Naive thymus-derived CD4-positive, alpha-beta T cell (primary cell): Measurements from ENCODE around the gene C2CD2L. TPM values are rescaled to one million over a fixed set of nuclear protein-coding genes. Genes with fewer than 3 reads are reported as not detected.
"Not testable (repeated sequence)": the region's sequence is repeated elsewhere in the genome, so short reads cannot be mapped to it uniquely, and the experiment has no call there.

Experiments used
- ATAC-seq: fragments of 150-1000 bp; cut with Tn5 transposase; 2 replicates; pipeline ENCODE4 v1.10.0; 2021; ENCODE audit warnings: mild to moderate bottlenecking, moderate library complexity
- CTCF ChIA-PET: fragments of 350-600 bp; sonication (Branson Sonifier 250); formaldehyde crosslinking; loops from one replicate; lab custom pipeline; 2021; ENCODE audit warnings: antibody characterized with exemption; lab: Charles Lee
- POLR2A ChIA-PET: fragments of 350-600 bp; sonication (Branson Sonifier 250); formaldehyde crosslinking; loops from one replicate; lab custom pipeline; 2021; ENCODE audit warnings: antibody characterized with exemption, inconsistent platforms; lab: Charles Lee
- DNase-seq, 9 donors: peaks; one replicate each; pipeline versions ENCODE4 v3.0.0 to v3.0.0-alpha.2; 2020 to 2022; ENCODE audit warnings: mixed read lengths in 1 of 9
- H3K27ac ChIP-seq: one replicate; pipeline ENCODE4 v1.7.0; 2013; ENCODE audit warnings: mild to moderate bottlenecking, low read depth, low read length, moderate library complexity
- H3K27me3 ChIP-seq, 2 donors: one replicate each; pipeline ENCODE4 v1.7.0; 2013; ENCODE audit warnings: low read length in 2 of 2, mild to moderate bottlenecking in 2 of 2, moderate library complexity in 2 of 2; ENCODE audit not compliant: control insufficient read depth in 2 of 2, insufficient read depth in 2 of 2
- H3K36me3 ChIP-seq, 3 experiments: 1 replicate in 2 of 3; 2 replicates in 1 of 3; pipeline ENCODE4 v1.7.0; 2013; ENCODE audit warnings: low read length in 3 of 3, mild to moderate bottlenecking in 3 of 3, moderate library complexity in 1 of 3; ENCODE audit not compliant: insufficient read depth in 3 of 3, control insufficient read depth in 2 of 3
- H3K4me1 ChIP-seq, 2 donors: one replicate each; pipeline ENCODE4 v1.7.0; 2013; ENCODE audit warnings: low read length in 2 of 2, mild to moderate bottlenecking in 2 of 2, moderate library complexity in 1 of 2; ENCODE audit not compliant: control insufficient read depth in 2 of 2, insufficient read depth in 2 of 2
- H3K4me3 ChIP-seq: 2 replicates; pipeline ENCODE4 v1.7.0; 2013; ENCODE audit warnings: mild to moderate bottlenecking, low read length
- H3K9me3 ChIP-seq, 3 experiments: 1 replicate in 2 of 3; 2 replicates in 1 of 3; pipeline ENCODE4 v1.7.0; 2013; ENCODE audit warnings: low read length in 3 of 3; ENCODE audit not compliant: control insufficient read depth in 2 of 3
- H3K27ac Mint-ChIP-seq, 9 donors: one replicate each; pipeline ENCODE4 v1.8.0; 2020 to 2022; ENCODE audit warnings: mixed read lengths in 9 of 9, mild to moderate bottlenecking in 8 of 9, moderate library complexity in 5 of 9, inconsistent platforms in 2 of 9
- H3K27me3 Mint-ChIP-seq, 5 donors: one replicate each; pipeline ENCODE4 v1.8.0; 2021 to 2022; ENCODE audit warnings: mixed read lengths in 5 of 5, mild to moderate bottlenecking in 1 of 5
- H3K36me3 Mint-ChIP-seq, 5 donors: one replicate each; pipeline ENCODE4 v1.8.0; 2020 to 2022; ENCODE audit warnings: mixed read lengths in 5 of 5, mild to moderate bottlenecking in 3 of 5, inconsistent platforms in 1 of 5
- H3K4me1 Mint-ChIP-seq, 7 donors: one replicate each; pipeline ENCODE4 v1.8.0; 2020 to 2022; ENCODE audit warnings: mixed read lengths in 7 of 7, mild to moderate bottlenecking in 3 of 7, inconsistent platforms in 1 of 7
- H3K4me3 Mint-ChIP-seq, 10 donors: one replicate each; pipeline ENCODE4 v1.8.0; 2020 to 2022; ENCODE audit warnings: mild to moderate bottlenecking in 10 of 10, mixed read lengths in 10 of 10, moderate library complexity in 6 of 10, inconsistent platforms in 2 of 10
- H3K9me3 Mint-ChIP-seq, 11 donors: one replicate each; pipeline ENCODE4 v1.8.0; 2020 to 2022; ENCODE audit warnings: mixed read lengths in 11 of 11, mild to moderate bottlenecking in 4 of 11, inconsistent platforms in 1 of 11, moderate library complexity in 1 of 11
- intact Hi-C, 2 donors: fragments of 100-400 bp; cut with micrococcal nuclease; formaldehyde crosslinking; loops; one replicate each; pipeline ENCODE4 v1.15.1; 2023
- polyA plus RNA-seq, 2 donors: library from polyadenylated mRNA; unstranded; fragments of 300-500 nt; fragmentation: Illumina TruSeq; gene quantifications; one replicate each; pipeline ENCODE4 v1.2.3, GENCODE V29; 2021
- total RNA-seq, 6 experiments: library from RNA in 5 of 6; stranded (reverse) in 5 of 6; gene quantifications; 1 replicate in 5 of 6; 2 replicates in 1 of 6; pipeline ENCODE4 v1.2.3 and lab custom pipeline; 2021 to 2026

The C2CD2L gene
- total and polyA plus RNA-seq, 7 experiments from 2014 or later = 2.7 to 40.7 (median 29.8) TPM

DNA sequence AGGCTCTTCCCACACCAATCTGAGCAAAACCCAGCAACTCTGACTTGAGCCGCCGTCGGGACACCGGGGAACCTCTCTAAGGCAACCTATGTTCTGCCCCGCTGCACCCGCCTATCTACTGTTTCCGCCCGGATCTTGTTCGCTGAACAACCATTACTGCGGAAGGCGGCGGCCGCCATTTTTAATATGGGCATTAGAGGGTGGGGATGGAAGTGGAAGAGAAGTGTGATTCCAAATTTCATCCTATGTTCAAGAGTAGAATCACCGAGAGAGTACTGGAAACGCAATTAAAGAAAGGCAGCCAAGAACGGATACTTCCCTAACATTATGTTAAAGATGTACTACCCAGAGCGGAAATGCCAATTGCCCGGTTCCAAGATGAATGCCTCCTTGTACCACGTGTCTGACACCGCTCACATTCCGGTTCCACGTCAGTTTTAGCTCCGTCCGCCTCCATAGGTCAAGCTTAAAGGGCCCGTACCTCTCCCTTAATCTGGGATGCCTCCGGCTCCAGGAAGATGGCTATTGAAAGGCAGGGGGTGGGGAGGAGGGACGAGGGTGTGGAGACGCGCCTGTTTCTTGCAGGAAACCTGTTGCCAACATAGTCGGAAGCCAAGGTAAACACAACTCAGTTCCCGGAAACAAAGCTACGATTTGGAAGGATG lies 5.3 kb upstream of the C2CD2L start, which contains the start of gene DPAGT1:
Gene DPAGT1, minus strand, starts transcription at position 95 of the 665 bp plus-strand sequence. CDS start 198 bp downstream, outside the sequence.
- ChIA-PET CTCF (interaction anchor here (0.9 to 1.8 kb wide), 14 partner anchors 10 to 204 kb away, joined by 3 to 9 read pairs (median 4); partner anchors contain the start of genes CBL, HINFP, HMBS and NLRX1), POLR2A (interaction anchor here (0.8 to 20.2 kb wide), 28 partner anchors 10 to 760 kb away, joined by 3 to 435 read pairs (median 4); partner anchors contain the start of genes ABCG4, CENATAC, HINFP and HMBS)
- Mint-ChIP-seq H3K27ac (peak within 1 kb of the TSS; percentile 98 to 100 (median 99)), H3K27me3 (no peaks in the 10 kb centered on the region), H3K4me3 (peak within 1 kb of the TSS; percentile 91 to 100 (median 96)), H3K36me3 (peaks cover 0 to 17% (median 10%) of the 10 kb centered on the region in 5 donors), H3K4me1 (peaks cover 24 to 64% (median 50%) of the 10 kb centered on the region in 7 donors), H3K9me3 (no peaks in the 10 kb centered on the region)
- no peaks in the 10 kb centered on the region for H3K9me3 ChIP-seq
- peak; percentile 68 to 90 (median 86) for DNase-seq
- peak; percentile 90 for ATAC-seq
- H3K27me3 ChIP-seq = no peaks in the 10 kb centered on the region
- H3K4me3 ChIP-seq = peak within 1 kb of the TSS; percentile 79
- peak within 1 kb of the TSS; percentile 95 for H3K27ac ChIP-seq
- H3K4me1 ChIP-seq = peaks cover 21 to 26% of the 10 kb centered on the region in 2 donors
- intact Hi-C loops = loop anchor here (1.0 to 5.0 kb wide), 17 partner anchors 8 to 1870 kb away; partner anchors contain the start of genes CENATAC (in 2 of the 2), HINFP (in 2 of the 2), HYOU1 (in 2 of the 2) and RPS25 (in 2 of the 2)
- H3K36me3 ChIP-seq = peaks cover 9 to 14% (median 12%) of the 10 kb centered on the region in 3 experiments

DNA sequence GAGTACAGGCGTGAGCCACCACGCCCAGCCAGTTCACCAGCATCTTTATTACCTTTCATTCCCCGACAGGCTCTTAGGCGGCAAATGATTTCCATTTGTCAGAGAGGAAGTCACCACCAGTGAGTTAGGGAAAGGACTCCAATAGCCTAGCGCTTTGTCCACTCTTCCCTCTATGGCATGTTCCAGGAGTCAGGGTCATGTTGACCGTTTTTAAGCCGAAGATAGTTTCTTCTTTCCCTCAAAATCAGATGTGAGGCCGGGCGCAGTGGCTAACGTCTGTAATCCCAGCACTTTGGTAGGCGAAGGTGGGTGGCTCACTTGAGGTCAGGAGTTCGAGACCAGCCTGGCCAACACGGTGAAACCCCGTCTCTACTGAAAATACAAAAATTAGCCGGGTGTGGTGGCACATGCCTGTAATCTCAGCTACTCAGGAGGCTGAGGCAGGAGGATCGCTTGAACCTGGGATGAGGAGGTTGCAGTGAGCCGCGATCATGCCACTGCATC lies 3.9 kb upstream of the C2CD2L start:
- Mint-ChIP-seq H3K27ac (peak overlapping the region; percentile 98 to 100 (median 99)), H3K4me1 (peaks cover 24 to 67% (median 50%) of the 10 kb centered on the region in 7 donors), H3K4me3 (peak overlapping the region; percentile 53 to 100 (median 94))
- CTCF ChIA-PET = interaction anchor here (0.7 to 1.8 kb wide), 6 partner anchors 13 to 235 kb away, joined by 3 to 9 read pairs (median 4); partner anchors contain the start of genes HINFP, HMBS and RPS25
- not testable (repeated sequence) for H3K36me3 ChIP-seq, H3K4me3 ChIP-seq, H3K27me3 ChIP-seq, H3K36me3 Mint-ChIP-seq, DNase-seq, H3K9me3 ChIP-seq, ATAC-seq, H3K27me3 Mint-ChIP-seq, H3K9me3 Mint-ChIP-seq
- intact Hi-C loops = loop anchor here (2.0 to 5.0 kb wide), 7 partner anchors 72 to 1871 kb away; partner anchors contain the start of genes BCL9L (in 1 of the 2), CENATAC (in 1 of the 2), DDX6 (in 1 of the 2) and KMT2A (in 1 of the 2)
- H3K4me1 ChIP-seq = peaks cover 22 to 27% of the 10 kb centered on the region in 2 donors
- POLR2A ChIA-PET = interaction anchor here (0.7 to 20.2 kb wide), 11 partner anchors 9 to 534 kb away, joined by 3 to 435 read pairs (median 4); partner anchors contain the start of genes CENATAC, HINFP, HMBS and RPS25
- H3K27ac ChIP-seq = peak overlapping the region; percentile 95

DNA sequence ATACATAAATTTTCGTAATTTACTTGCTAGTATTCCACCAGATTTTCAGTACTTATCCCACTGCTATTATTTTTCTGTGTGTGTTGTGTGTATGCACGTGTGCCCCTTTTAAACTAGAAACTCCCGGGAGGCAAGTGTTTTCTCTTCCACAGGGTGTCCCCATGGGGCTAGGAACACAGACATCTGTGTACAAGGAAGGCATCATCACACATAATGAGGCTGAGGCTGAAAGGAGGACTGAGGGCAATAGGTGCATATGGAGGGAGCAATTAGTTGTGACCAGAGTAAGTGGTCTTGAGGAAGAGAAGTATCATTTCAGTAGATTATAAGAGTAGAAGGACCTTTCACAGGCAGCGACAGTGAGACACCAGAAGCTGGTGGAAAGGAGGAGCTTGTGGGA lies 3.4 kb upstream of the C2CD2L start:
- intact Hi-C loops = loop anchor here (2.0 to 5.0 kb wide), 7 partner anchors 73 to 1871 kb away; partner anchors contain the start of genes BCL9L (in 1 of the 2), CENATAC (in 1 of the 2), DDX6 (in 1 of the 2) and KMT2A (in 1 of the 2)
- H3K4me3 Mint-ChIP-seq = peak overlapping the region; percentile 41 to 100 (median 82)
- CTCF ChIA-PET = no interaction called here

DNA sequence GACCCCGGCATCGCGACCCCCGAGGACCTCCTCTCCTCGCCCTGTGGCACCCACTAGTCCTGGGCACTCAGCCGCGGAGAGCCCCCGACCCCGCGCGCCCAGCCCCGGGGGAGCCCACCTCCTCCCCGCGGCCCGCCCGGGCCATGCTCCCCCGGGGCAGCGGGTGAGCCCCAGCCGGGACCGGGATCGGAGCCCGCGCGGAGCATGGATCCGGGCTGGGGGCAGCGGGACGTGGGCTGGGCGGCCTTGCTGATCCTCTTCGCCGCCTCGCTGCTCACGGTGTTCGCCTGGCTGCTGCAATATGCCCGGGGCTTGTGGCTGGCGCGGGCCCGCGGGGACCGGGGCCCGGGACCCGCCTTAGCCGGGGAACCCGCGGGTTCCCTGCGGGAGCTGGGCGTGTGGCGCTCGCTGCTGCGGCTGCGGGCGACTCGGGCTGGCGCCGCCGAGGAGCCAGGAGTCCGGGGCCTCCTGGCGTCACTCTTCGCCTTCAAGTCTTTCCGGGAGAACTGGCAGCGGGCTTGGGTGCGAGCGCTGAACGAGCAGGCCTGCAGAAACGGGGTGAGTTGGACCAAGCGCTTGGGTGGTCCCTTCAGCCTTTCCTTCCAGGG lies 498 bp downstream of the C2CD2L start:
- Histone ChIP-seq H3K9me3 (no peaks in the 10 kb centered on the region), H3K4me3 (peak overlapping the region; percentile 95), H3K27ac (peak overlapping the region; percentile 93), H3K36me3 (peaks cover 9 to 33% (median 16%) of the 10 kb centered on the region in 3 experiments), H3K27me3 (no peaks in the 10 kb centered on the region), H3K4me1 (peaks cover 20 to 30% of the 10 kb centered on the region in 2 donors)
- POLR2A ChIA-PET = interaction anchor here (0.6 to 20.2 kb wide), 13 partner anchors 9 to 198 kb away, joined by 3 to 435 read pairs (median 5); partner anchors contain the start of genes CBL, HINFP, HMBS and HYOU1
- Mint-ChIP-seq H3K27me3 (no peaks in the 10 kb centered on the region), H3K4me1 (peaks cover 47 to 71% (median 57%) of the 10 kb centered on the region in 7 donors), H3K27ac (peak overlapping the region; percentile 80 to 94 (median 86)), H3K4me3 (peak overlapping the region; percentile 83 to 98 (median 92)), H3K36me3 (peaks cover 7 to 26% (median 13%) of the 10 kb centered on the region in 5 donors), H3K9me3 (no peaks in the 10 kb centered on the region)
- CTCF ChIA-PET = interaction anchor here (1.1 to 2.8 kb wide), 2 partner anchors 9 to 25 kb away, joined by 3 to 13 read pairs; no protein-coding TSS in a partner anchor
- intact Hi-C loops = loop anchor here (1.0 to 5.0 kb wide), 10 partner anchors 8 to 179 kb away; partner anchors contain the start of genes HINFP (in 2 of the 2), NLRX1 (in 2 of the 2), ABCG4 (in 1 of the 2) and HYOU1 (in 1 of the 2)
- DNase-seq (peak in 1 of 9 donors; percentile 16), ATAC-seq (peak; percentile 20)

More for the DNA sequence above, 3.4 kb upstream of the C2CD2L start:
- ATAC-seq (no peak), DNase-seq (peak in 1 of 9 donors; percentile 17)
- Histone ChIP-seq H3K4me1 (peaks cover 24 to 30% of the 10 kb centered on the region in 2 donors), H3K27ac (no peak overlapping the region), H3K36me3 (peaks cover 0 to 4% (median 0%) of the 10 kb centered on the region in 3 experiments), H3K27me3 (no peaks in the 10 kb centered on the region), H3K4me3 (no peak overlapping the region), H3K9me3 (no peaks in the 10 kb centered on the region)
- Mint-ChIP-seq H3K27ac (peak overlapping the region; percentile 85 to 99 (median 99)), H3K27me3 (no peaks in the 10 kb centered on the region), H3K9me3 (no peaks in the 10 kb centered on the region), H3K4me1 (peaks cover 30 to 70% (median 54%) of the 10 kb centered on the region in 7 donors), H3K36me3 (peaks cover 0 to 4% (median 0%) of the 10 kb centered on the region in 5 donors)
- POLR2A ChIA-PET = interaction anchor here (0.8 to 20.2 kb wide), 4 partner anchors 9 to 532 kb away, joined by 3 to 435 read pairs (median 3); partner anchors contain the start of genes ARCN1 and HINFP

DNA sequence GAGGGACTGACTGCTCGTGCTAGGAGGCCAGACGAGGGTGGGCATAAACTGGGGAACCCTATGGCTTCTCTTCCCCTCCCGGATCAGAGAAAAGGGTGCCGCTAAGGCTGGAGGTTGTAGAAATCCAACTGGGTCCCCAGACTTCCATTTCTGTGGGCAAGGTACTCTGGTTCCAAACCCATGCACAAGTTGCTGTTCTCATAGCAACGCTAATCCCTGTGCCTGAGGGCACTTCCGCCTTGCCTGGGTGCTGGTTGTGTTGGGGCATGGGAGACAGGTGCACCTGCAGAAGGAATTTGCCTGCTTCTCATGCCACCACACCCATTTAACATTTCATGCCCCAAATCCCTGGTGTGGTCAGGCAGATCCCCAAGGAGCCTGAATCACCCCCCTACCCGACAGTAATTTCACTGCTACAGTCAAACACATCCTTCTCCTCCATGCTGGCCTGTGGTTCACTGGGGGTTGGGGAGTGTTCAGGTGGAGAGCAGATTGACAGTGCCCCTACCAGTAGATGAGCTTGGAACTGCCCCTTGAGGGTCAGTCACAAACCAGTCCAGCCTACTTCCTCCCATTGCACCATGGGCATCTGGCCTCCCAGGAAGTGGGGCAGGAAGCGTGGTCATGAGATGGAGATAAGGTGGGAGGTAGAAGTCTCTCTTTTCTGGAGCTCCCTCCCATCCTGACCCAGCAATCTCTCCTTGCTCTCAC lies 1.2 kb downstream of the C2CD2L start:
- Mint-ChIP-seq H3K4me1 (peaks cover 50 to 74% (median 57%) of the 10 kb centered on the region in 7 donors), H3K36me3 (peaks cover 7 to 32% (median 19%) of the 10 kb centered on the region in 5 donors), H3K27me3 (no peaks in the 10 kb centered on the region), H3K9me3 (no peaks in the 10 kb centered on the region), H3K27ac (peak overlapping the region; percentile 80 to 94 (median 86)), H3K4me3 (peak overlapping the region; percentile 83 to 98 (median 92))
- intact Hi-C loops = loop anchor here in 1 of 2 donors (5.0 kb wide), 2 partner anchors 59 to 154 kb away; partner anchors contain the start of gene NLRX1
- ChIA-PET CTCF (interaction anchor here (0.7 kb wide), 1 partner anchor 13 kb away, joined by 3 read pairs; a partner anchor contains a TSS), POLR2A (interaction anchor here (0.8 to 20.2 kb wide), 10 partner anchors 8 to 98 kb away, joined by 3 to 435 read pairs (median 6); partner anchors contain the start of genes C2CD2L, CBL, DPAGT1 and HINFP)
- H3K36me3 ChIP-seq = peaks cover 9 to 40% (median 21%) of the 10 kb centered on the region in 3 experiments
- no peaks in the 10 kb centered on the region for H3K9me3 ChIP-seq
- H3K4me1 ChIP-seq = peaks cover 20 to 25% of the 10 kb centered on the region in 2 donors
- ATAC-seq (no peak), DNase-seq (peak in 7 of 9 donors; percentile 41 to 56 (median 50))
- no peaks in the 10 kb centered on the region for H3K27me3 ChIP-seq
- H3K27ac ChIP-seq = peak overlapping the region; percentile 93
- H3K4me3 ChIP-seq = peak overlapping the region; percentile 95
